Mesenchymal stem cell (in vitro differentiated cells and primary cell): ENCODE measurements around the gene OTULIN.

ENCODE experiments used
- DNase-seq: peaks from one replicate; pipeline ENCODE4 v3.0.0-alpha.2; 2013
- H2AFZ ChIP-seq: one replicate; pipeline ENCODE4 v1.6.1; 2013; ENCODE audit warnings: low read depth, mild to moderate bottlenecking, control low read depth, inconsistent platforms, low read length, moderate library complexity
- H2AK5ac ChIP-seq: 2 replicates; pipeline ENCODE4 v1.6.1; 2013; ENCODE audit warnings: low read length, moderate library complexity, mild to moderate bottlenecking, inconsistent platforms; ENCODE audit not compliant: severe bottlenecking
- H2BK120ac ChIP-seq: one replicate; pipeline ENCODE4 v1.6.1; 2013; ENCODE audit warnings: low read depth, mild to moderate bottlenecking, inconsistent platforms, low read length, moderate library complexity
- H2BK12ac ChIP-seq, 2 experiments: one replicate each; pipeline ENCODE4 v1.6.1; 2013; ENCODE audit warnings: inconsistent platforms in 2 of 2, low read length in 2 of 2, mild to moderate bottlenecking in 2 of 2, moderate library complexity in 2 of 2, control low read depth in 1 of 2
- H2BK15ac ChIP-seq: one replicate; pipeline ENCODE4 v1.6.1; 2013; ENCODE audit warnings: mild to moderate bottlenecking, low read depth, inconsistent platforms; ENCODE audit not compliant: poor library complexity, severe bottlenecking
- H2BK5ac ChIP-seq: 2 replicates; pipeline ENCODE4 v1.6.1; 2013; ENCODE audit warnings: low read depth, mild to moderate bottlenecking, low read length, control low read depth, inconsistent platforms; ENCODE audit not compliant: poor library complexity, severe bottlenecking
- H3K14ac ChIP-seq, 2 experiments: one replicate each; pipeline ENCODE4 v1.6.1; 2013; ENCODE audit warnings: inconsistent platforms in 2 of 2, low read length in 2 of 2, control low read depth in 1 of 2, mild to moderate bottlenecking in 1 of 2, moderate library complexity in 1 of 2
- H3K18ac ChIP-seq, 2 experiments: one replicate each; pipeline ENCODE4 v1.6.1; 2013; ENCODE audit warnings: inconsistent platforms in 2 of 2, low read length in 2 of 2, control low read depth in 1 of 2, low read depth in 1 of 2, mild to moderate bottlenecking in 1 of 2
- H3K23ac ChIP-seq, 2 experiments: one replicate each; pipeline ENCODE4 v1.6.1; 2013; ENCODE audit warnings: inconsistent platforms in 2 of 2, low read length in 2 of 2, mild to moderate bottlenecking in 2 of 2, moderate library complexity in 2 of 2, control low read depth in 1 of 2
- H3K27ac ChIP-seq: 2 replicates; pipeline ENCODE4 v1.5.1; 2013; ENCODE audit warnings: mild to moderate bottlenecking, moderate library complexity, low read length, control low read depth, inconsistent platforms; ENCODE audit not compliant: poor library complexity, severe bottlenecking
- H3K27me3 ChIP-seq, 2 experiments: 2 replicates each; pipeline versions ENCODE4 v1.6.1 to v1.7.0; 2013; ENCODE audit warnings: low read length in 2 of 2, mild to moderate bottlenecking in 2 of 2, moderate library complexity in 2 of 2, control low read depth in 1 of 2, inconsistent platforms in 1 of 2; ENCODE audit not compliant: control insufficient read depth in 1 of 2, insufficient read depth in 1 of 2
- H3K36me3 ChIP-seq, 2 experiments: 2 replicates each; pipeline versions ENCODE4 v1.6.1 to v1.7.0; 2013; ENCODE audit warnings: low read length in 2 of 2, control low read depth in 1 of 2, inconsistent platforms in 1 of 2, low read depth in 1 of 2, mild to moderate bottlenecking in 1 of 2; ENCODE audit not compliant: insufficient read depth in 2 of 2, control insufficient read depth in 1 of 2
- H3K4ac ChIP-seq, 2 experiments: one replicate each; pipeline ENCODE4 v1.6.1; 2013; ENCODE audit warnings: inconsistent platforms in 2 of 2, low read length in 2 of 2, mild to moderate bottlenecking in 2 of 2, moderate library complexity in 2 of 2, control low read depth in 1 of 2, low read depth in 1 of 2
- H3K4me1 ChIP-seq: 2 replicates; pipeline ENCODE4 v1.6.1; 2013; ENCODE audit warnings: low read depth, low read length, control low read depth; ENCODE audit not compliant: control insufficient read depth, insufficient read depth
- H3K4me2 ChIP-seq: 2 replicates; pipeline ENCODE4 v1.6.1; 2013; ENCODE audit warnings: low read length, mild to moderate bottlenecking, inconsistent platforms; ENCODE audit not compliant: poor library complexity, severe bottlenecking
- H3K4me3 ChIP-seq, 2 experiments: 2 replicates each; pipeline versions ENCODE4 v1.5.1 to v1.7.0; 2013; ENCODE audit warnings: low read length in 2 of 2, mild to moderate bottlenecking in 2 of 2, control low read depth in 1 of 2, low read depth in 1 of 2; ENCODE audit not compliant: insufficient read depth in 1 of 2
- H3K79me1 ChIP-seq: replicated peaks from 2 replicates; pipeline ENCODE4 v1.6.1; 2013; ENCODE audit warnings: mild to moderate bottlenecking, control low read depth, low read length, inconsistent platforms; ENCODE audit not compliant: poor library complexity, severe bottlenecking
- H3K9ac ChIP-seq: 2 replicates; pipeline ENCODE4 v1.7.0; 2013; ENCODE audit warnings: mild to moderate bottlenecking, low read length, moderate library complexity
- H3K9me3 ChIP-seq: 2 replicates; pipeline ENCODE4 v1.7.0; 2013; ENCODE audit warnings: mild to moderate bottlenecking, low read length; ENCODE audit not compliant: control insufficient read depth
- H4K8ac ChIP-seq: one replicate; pipeline ENCODE4 v1.6.1; 2013; ENCODE audit warnings: inconsistent platforms, mild to moderate bottlenecking, low read length, moderate library complexity
- H4K91ac ChIP-seq: one replicate; pipeline ENCODE4 v1.6.1; 2013; ENCODE audit warnings: mild to moderate bottlenecking, low read length, inconsistent platforms
- WGBS: methylation state at CpG from one replicate; pipeline ENCODE4 v1.1.7; 2013; ENCODE audit warnings: mixed read lengths; 5-methylcytosine and 5-hydroxymethylcytosine counted together

OTULIN gene

GRCh38 chr5:14679595-14679994 lies 15.1 kb downstream of the OTULIN start:
- Histone ChIP-seq H2BK15ac (no peak overlapping the region), H3K9ac (no peak overlapping the region), H2AFZ (no peak overlapping the region), H3K14ac (no peak overlapping the region), H3K23ac (no peak overlapping the region), H2AK5ac (no peak overlapping the region), H3K4me3 (no peak overlapping the region), H2BK5ac (no peak overlapping the region), H3K18ac (no peak overlapping the region), H3K4me1 (peaks cover 8% of the 10 kb centered on the region), H3K27ac (no peak overlapping the region), H3K4me2 (no peak overlapping the region), H3K27me3 (no peaks in the 10 kb centered on the region), H3K79me1 (peaks cover 35% of the 10 kb centered on the region), H2BK120ac (no peak overlapping the region), H3K9me3 (no peaks in the 10 kb centered on the region), H4K8ac (no peak overlapping the region), H2BK12ac (no peak overlapping the region), H3K36me3 (peaks cover 21 to 68% of the 10 kb centered on the region in 2 experiments), H4K91ac (no peak overlapping the region), H3K4ac (no peak overlapping the region)
- 100% methylated on average over 1 of the region's 1 CpG for WGBS
- DNase-seq: no peak

DNA sequence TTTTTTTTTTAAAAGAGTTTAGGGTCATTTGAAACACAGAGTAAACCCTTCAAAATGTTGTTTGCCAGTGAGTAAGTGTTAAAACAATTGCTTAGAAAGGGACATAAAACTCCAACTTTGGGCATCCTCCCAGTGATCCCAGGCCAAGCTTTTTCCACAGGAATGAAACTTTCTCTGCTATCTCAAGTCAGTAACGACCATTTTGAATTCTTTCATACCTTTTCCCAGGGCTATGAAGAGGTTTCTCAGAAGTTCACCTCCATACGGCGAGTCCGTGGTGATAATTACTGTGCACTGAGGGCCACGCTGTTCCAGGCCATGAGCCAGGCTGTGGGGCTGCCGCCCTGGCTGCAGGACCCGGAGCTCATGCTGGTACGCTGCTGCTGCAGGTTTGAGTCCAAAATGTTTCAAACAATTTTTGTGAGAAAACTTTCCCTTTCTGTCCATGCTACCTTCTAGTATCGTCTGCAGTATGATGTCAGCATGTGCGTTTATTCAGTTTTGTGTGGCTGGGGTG lies 16.8 kb downstream of the OTULIN start:
- Histone ChIP-seq H2BK5ac (no peak overlapping the region), H4K91ac (no peak overlapping the region), H3K14ac (no peak overlapping the region), H3K9me3 (no peaks in the 10 kb centered on the region), H3K27me3 (no peaks in the 10 kb centered on the region), H3K79me1 (peaks cover 36% of the 10 kb centered on the region), H3K36me3 (peaks cover 24 to 63% of the 10 kb centered on the region in 2 experiments), H2AFZ (no peak overlapping the region), H2AK5ac (no peak overlapping the region), H3K4me2 (no peak overlapping the region), H4K8ac (no peak overlapping the region), H3K23ac (no peak overlapping the region), H3K4me3 (no peak overlapping the region), H3K18ac (no peak overlapping the region), H3K4me1 (peaks cover 6% of the 10 kb centered on the region), H3K27ac (no peak overlapping the region), H2BK12ac (no peak overlapping the region), H2BK15ac (no peak overlapping the region), H2BK120ac (no peak overlapping the region), H3K4ac (no peak overlapping the region), H3K9ac (no peak overlapping the region)
- 99% methylated on average over 10 of the region's 10 CpGs for WGBS
- DNase-seq: no peak

GRCh38 chr5:14683906-14684455 lies 19.5 kb downstream of the OTULIN start:
- no peaks in the 10 kb centered on the region for H3K9me3 ChIP-seq
- 88% methylated on average over 4 of the region's 4 CpGs for WGBS

GRCh38 chr5:14684757-14685156 lies 20.2 kb downstream of the OTULIN start:
- Histone ChIP-seq H4K8ac (no peak overlapping the region), H2BK120ac (no peak overlapping the region)

More at GRCh38 chr5:14683906-14684455, 19.5 kb downstream of the OTULIN start:
- no peak overlapping the region for H3K4me3 ChIP-seq
- H3K4ac ChIP-seq: no peak overlapping the region
- H3K9ac ChIP-seq: no peak overlapping the region
- H3K79me1 ChIP-seq: peaks cover 37% of the 10 kb centered on the region
- no peak for DNase-seq
- H2BK12ac ChIP-seq: no peak overlapping the region
- no peak overlapping the region for H4K91ac ChIP-seq
- no peak overlapping the region for H3K14ac ChIP-seq
- H3K36me3 ChIP-seq: peaks cover 30 to 81% of the 10 kb centered on the region in 2 experiments
- H2BK15ac ChIP-seq: no peak overlapping the region
- no peak overlapping the region for H3K4me2 ChIP-seq
- H3K23ac ChIP-seq: no peak overlapping the region
- H3K27ac ChIP-seq: no peak overlapping the region
- H2AFZ ChIP-seq: no peak overlapping the region
- no peak overlapping the region for H3K18ac ChIP-seq
- no peak overlapping the region for H2BK120ac ChIP-seq
- H4K8ac ChIP-seq: no peak overlapping the region
- no peak overlapping the region for H2AK5ac ChIP-seq
- H3K4me1 ChIP-seq: peaks cover 4% of the 10 kb centered on the region
- no peak overlapping the region for H2BK5ac ChIP-seq
- no peaks in the 10 kb centered on the region for H3K27me3 ChIP-seq

More at GRCh38 chr5:14684757-14685156, 20.2 kb downstream of the OTULIN start:
- H3K14ac ChIP-seq: no peak overlapping the region
- no peak overlapping the region for H3K4ac ChIP-seq
- H2BK15ac ChIP-seq: no peak overlapping the region
- H3K23ac ChIP-seq: no peak overlapping the region
- no peak overlapping the region for H2AFZ ChIP-seq
- H3K4me3 ChIP-seq: no peak overlapping the region
- WGBS: 87% methylated on average over 5 of the region's 5 CpGs
- H2BK12ac ChIP-seq: no peak overlapping the region
- no peak overlapping the region for H3K4me2 ChIP-seq
- no peak overlapping the region for H4K91ac ChIP-seq
- H3K4me1 ChIP-seq: peaks cover 4% of the 10 kb centered on the region
- peak overlapping the region; percentile 13 for H3K9ac ChIP-seq
- H3K27ac ChIP-seq: no peak overlapping the region
- no peak for DNase-seq
- no peaks in the 10 kb centered on the region for H3K27me3 ChIP-seq
- no peak overlapping the region for H2AK5ac ChIP-seq
- H3K79me1 ChIP-seq: peaks cover 35% of the 10 kb centered on the region
- no peak overlapping the region for H3K18ac ChIP-seq
- no peak overlapping the region for H2BK5ac ChIP-seq
- peaks cover 3% of the 10 kb centered on the region for H3K9me3 ChIP-seq
- peaks cover 28 to 82% of the 10 kb centered on the region in 2 experiments for H3K36me3 ChIP-seq
